Omental fat pad (tissue), 4 donors: ENCODE data around the gene TTLL3. TPM values are rescaled to one million over a fixed set of nuclear protein-coding genes. Genes with fewer than 3 reads are reported as not detected.
A peak's percentile ranks its signal among the peaks of the same experiment; 100 is the strongest.
"Not testable (repeated sequence)": the region's sequence is repeated elsewhere in the genome, so short reads cannot be mapped to it uniquely, and the experiment has no call there.

Experiments used
- ATAC-seq: fragments of 150-250 bp; one replicate; pipeline ENCODE4 v1.9.1; 2016; ENCODE audit warnings: mild to moderate bottlenecking, moderate library complexity; ENCODE audit not compliant: low FRiP score
- DNase-seq: peaks from one replicate; pipeline ENCODE4 v3.0.0-alpha.2; 2019; ENCODE audit warnings: low spot score
- total RNA-seq, 4 donors: library from RNA; depleted of rRNA; stranded (reverse); fragments of >200 nt; gene quantifications; one replicate each; pipeline ENCODE4 v1.1.0, GENCODE V29; 2016
- TF ChIP-seq, protein P1 (sequence below), 3 donors: fragments of 450-650 bp; IDR thresholded peaks; one replicate each; pipeline ENCODE4 v1.5.1; 2016 to 2017; ENCODE audit warnings: antibody characterized with exemption in 3 of 3, mild to moderate bottlenecking in 3 of 3, moderate library complexity in 2 of 3

The TTLL3 gene
- total RNA-seq, 4 donors from 2014 or later = 40.4 to 91.1 (median 54.7) TPM

DNA sequence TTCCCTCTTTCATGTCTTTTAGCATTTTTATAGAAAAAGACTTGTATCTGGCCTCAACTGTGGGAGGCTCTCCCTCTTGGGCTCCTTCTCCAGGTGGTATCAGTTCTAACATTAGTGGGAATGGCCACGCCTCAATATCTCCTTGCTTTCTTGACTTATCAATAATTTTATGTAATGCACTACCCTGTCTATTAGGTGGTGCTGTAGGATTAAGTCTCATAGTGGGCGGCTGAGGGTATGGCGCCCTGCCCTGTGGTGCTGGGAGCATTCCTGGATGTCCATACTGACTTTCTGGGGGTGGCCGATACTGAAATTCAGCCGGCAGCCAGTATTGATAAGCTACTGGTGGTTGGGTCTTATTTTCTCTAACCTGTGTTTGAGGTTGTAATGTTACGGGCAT, 42.5 kb downstream of the TTLL3 start:
- DNase-seq = no peak
- ATAC-seq = no peak
- TF ChIP-seq, protein P1, sequence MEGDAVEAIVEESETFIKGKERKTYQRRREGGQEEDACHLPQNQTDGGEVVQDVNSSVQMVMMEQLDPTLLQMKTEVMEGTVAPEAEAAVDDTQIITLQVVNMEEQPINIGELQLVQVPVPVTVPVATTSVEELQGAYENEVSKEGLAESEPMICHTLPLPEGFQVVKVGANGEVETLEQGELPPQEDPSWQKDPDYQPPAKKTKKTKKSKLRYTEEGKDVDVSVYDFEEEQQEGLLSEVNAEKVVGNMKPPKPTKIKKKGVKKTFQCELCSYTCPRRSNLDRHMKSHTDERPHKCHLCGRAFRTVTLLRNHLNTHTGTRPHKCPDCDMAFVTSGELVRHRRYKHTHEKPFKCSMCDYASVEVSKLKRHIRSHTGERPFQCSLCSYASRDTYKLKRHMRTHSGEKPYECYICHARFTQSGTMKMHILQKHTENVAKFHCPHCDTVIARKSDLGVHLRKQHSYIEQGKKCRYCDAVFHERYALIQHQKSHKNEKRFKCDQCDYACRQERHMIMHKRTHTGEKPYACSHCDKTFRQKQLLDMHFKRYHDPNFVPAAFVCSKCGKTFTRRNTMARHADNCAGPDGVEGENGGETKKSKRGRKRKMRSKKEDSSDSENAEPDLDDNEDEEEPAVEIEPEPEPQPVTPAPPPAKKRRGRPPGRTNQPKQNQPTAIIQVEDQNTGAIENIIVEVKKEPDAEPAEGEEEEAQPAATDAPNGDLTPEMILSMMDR (IDR thresholded peaks at IDR 0.05) = no peak

DNA sequence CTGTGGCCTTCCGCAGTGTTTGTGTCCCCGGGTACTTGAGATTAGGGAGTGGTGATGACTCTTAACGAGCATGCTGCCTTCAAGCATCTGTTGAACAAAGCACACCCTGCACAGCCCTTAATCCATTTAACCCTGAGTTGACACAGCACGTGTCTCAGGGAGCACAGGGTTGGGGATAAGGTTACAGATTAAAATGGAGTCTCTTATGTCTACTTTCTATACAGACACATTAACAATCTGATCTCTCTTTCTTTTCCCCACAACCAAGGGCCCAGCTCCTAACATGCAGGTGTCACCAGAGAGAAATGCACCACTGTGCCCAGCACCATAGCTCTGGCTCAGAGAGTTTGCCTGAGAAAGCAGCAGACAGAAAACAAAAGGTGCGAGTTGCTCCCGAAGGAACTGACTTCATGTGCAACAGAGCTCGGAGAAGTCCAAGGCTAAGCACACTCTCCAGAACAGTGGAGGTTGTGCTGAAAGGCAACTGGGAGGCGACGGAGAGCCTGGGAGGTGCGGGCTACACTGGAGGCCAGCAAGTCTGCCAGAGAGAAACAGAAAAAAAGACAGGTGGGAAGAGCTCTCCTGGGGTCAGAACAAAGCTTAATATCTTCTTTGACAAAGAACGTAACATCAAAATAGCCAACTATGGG, 44.4 kb downstream of the TTLL3 start:
- DNase-seq, ATAC-seq: not testable (repeated sequence)

DNA sequence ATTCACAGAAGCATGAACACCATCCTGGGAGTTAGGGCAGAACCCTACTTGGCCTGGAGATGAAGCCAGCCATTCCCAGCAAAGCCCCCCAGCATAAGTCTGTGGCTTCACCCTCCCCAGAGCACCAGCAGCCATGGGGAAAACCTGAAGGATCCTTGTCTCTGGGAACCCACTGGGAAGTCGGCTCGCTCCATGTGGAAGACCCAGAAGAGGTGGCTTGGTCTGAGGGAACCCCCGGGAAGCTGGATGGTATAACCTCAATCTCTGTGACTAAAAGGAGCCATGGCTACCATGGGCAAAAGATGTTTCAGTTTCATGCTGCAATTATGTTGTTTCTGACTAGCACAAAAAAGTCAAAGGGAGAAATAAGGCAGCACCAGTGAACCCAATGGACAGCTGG, 45.5 kb downstream of the TTLL3 start:
- ATAC-seq = no peak
- TF ChIP-seq, protein P1 (IDR thresholded peaks at IDR 0.05) = no peak
- DNase-seq = no peak

DNA sequence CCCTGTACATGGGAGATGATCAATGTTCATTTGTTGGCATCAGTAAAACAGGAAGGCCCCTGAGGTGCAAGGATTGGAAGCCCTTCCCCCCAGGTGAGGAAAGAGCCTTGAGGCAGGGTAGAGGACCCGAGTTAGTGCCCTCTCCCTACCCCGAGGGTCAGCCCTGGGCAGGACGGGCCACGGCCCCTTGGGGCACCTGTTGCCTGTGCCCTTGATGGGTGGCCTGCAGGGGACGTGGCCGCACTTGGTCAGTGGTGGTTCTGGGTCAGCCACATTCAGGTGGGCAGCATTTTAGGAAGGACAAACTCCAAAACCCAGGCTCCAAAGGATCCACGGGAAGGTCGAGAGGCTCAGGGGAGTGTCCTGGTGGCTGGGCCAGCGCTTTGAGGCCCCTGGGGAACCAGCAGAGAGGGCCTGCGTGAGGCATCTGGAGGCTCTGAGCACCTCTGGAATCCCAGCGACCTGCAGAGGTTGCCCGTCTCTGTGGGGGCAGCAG, 49.5 kb downstream of the TTLL3 start:
- TF ChIP-seq, protein P1 (IDR thresholded peaks at IDR 0.05) = no peak
- DNase-seq (no peak), ATAC-seq (no peak)

DNA sequence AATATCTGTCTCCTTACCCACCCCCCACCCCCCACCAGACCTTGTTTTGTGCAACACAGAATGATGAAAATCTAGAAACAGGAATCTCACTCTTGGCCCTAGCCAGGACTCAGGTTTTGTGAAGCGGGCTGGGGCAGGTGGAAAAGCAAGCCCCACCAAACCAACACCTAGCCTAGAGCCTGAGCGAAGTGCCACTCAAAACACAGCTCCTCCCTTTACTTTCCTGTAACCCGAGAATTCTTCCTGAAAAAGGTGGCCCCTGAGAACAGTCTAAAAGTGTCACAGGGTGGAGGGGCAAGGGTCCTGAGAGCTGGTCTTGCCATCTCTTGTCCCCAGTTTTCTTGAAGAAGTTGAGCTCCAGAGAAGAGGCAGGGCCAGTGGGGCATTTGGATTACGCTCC, 51.1 kb downstream of the TTLL3 start:
- TF ChIP-seq, protein P1 (IDR thresholded peaks at IDR 0.05) = no peak
- no peak for ATAC-seq
- no peak for DNase-seq

DNA sequence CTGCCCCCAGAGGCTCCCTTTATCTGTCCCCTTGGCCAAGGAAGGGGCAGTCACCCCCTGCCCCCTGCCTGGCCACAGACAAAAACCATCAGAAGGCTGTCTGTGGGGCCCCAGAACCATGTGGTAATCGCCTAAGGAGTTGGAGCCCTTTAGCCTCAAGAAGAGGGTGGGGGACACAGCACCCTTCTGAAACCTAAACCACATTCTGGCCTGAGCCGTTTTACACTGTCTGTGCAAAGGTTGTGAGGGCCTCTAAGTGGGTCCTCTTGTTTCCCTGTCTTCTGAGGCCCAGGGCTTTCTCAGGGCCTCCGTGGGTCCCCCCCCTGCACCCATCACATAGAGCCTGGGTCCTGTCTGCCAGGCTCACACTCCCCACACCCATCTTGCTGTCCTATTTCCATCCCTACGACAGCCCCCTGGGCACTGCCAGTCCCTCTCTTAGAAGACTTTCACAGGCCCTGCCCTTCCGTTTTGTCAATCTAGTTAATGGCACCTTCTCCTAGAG, 51.6 kb downstream of the TTLL3 start:
- TF ChIP-seq, protein P1 (IDR thresholded peaks at IDR 0.05) = no peak
- ATAC-seq (no peak), DNase-seq (no peak)

DNA sequence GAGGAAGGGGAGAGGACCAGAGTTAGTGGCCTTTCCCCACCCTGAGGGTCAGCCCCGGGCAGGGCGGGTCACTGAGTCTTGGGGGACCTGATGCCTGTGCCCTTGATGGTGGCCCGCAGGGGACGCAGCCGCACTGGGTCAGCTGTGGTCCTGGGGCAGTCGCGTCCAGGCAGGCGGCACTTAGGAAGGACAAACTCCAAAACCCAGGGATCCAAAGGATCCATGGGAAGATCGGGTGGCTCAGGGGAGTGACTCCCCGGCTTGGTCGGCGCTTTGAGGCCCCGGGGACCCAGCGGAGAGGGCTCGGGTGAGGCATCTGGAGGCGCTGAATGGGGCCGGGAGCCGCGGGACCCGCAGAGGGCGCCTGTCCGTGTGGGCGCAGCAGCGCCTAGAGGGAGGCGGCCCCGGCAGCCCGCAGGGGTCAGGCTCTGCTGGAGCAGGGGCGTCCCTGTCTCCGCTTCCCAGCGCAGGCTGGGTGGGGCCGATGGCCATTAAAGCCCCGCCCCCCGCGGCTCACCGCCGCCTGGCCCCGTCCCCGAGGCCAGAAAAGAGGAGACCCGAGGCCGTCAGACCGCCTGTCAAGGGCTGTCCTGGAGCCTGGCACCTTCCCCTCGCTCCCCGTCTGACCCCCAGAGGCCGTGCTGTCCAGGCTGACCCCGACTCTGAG, 52.5 kb downstream of the TTLL3 start:
- TF ChIP-seq, protein P1 (IDR thresholded peaks at IDR 0.05) = peak in 1 of 3 donors; percentile 20
- ATAC-seq (peak; percentile 37), DNase-seq (no peak)
